IgD-negative memory B cell (primary cell): ENCODE measurements around the gene ATF6. TPM values are rescaled to one million over a fixed set of nuclear protein-coding genes. Genes with fewer than 3 reads are reported as not detected.
"Not testable (repeated sequence)": the region's sequence is repeated elsewhere in the genome, so short reads cannot be mapped to it uniquely, and the experiment has no call there.

Source experiments
- H3K27ac Mint-ChIP-seq, 3 donors: one replicate each; pipeline ENCODE4 v1.8.0; 2020 to 2022; ENCODE audit warnings: mild to moderate bottlenecking in 3 of 3, mixed read lengths in 3 of 3, moderate library complexity in 1 of 3
- H3K27me3 Mint-ChIP-seq: one replicate; pipeline ENCODE4 v1.8.0; 2021; ENCODE audit warnings: mixed read lengths
- H3K36me3 Mint-ChIP-seq: one replicate; pipeline ENCODE4 v1.8.0; 2020; ENCODE audit warnings: mild to moderate bottlenecking, mixed read lengths
- H3K4me1 Mint-ChIP-seq, 3 donors: one replicate each; pipeline ENCODE4 v1.8.0; 2020 to 2022; ENCODE audit warnings: mixed read lengths in 3 of 3, mild to moderate bottlenecking in 1 of 3
- H3K4me3 Mint-ChIP-seq, 4 donors: one replicate each; pipeline ENCODE4 v1.8.0; 2020 to 2022; ENCODE audit warnings: mild to moderate bottlenecking in 4 of 4, mixed read lengths in 4 of 4, moderate library complexity in 3 of 4
- H3K9me3 Mint-ChIP-seq, 3 donors: one replicate each; pipeline ENCODE4 v1.8.0; 2020 to 2021; ENCODE audit warnings: mixed read lengths in 3 of 3, mild to moderate bottlenecking in 1 of 3
- polyA plus RNA-seq: library from polyadenylated mRNA; unstranded; fragments of 300-500 nt; fragmentation: Illumina TruSeq; gene quantifications from one replicate; pipeline ENCODE4 v1.2.3, GENCODE V29; 2021

The ATF6 gene
- polyA plus RNA-seq, 1 donor from 2014 or later, result 14.3 TPM

GRCh38 chr1:161749509-161750407 lies 16.4 kb upstream of the ATF6 start, which contains the start of gene DUSP12:
Gene DUSP12, plus strand, starts transcription at chr1:161749786. Its CDS starts 16 bp downstream, at chr1:161749802.
- Mint-ChIP-seq H3K4me1 (peaks cover 16 to 24% (median 22%) of the 10 kb centered on the region in 3 donors), H3K27ac (peak within 1 kb of the TSS; percentile 69 to 96 (median 95)), H3K4me3 (peak within 1 kb of the TSS; percentile 95 to 100 (median 98)), H3K9me3 (peaks cover 0 to 1% (median 0%) of the 10 kb centered on the region in 3 donors), H3K36me3 (peaks cover 8% of the 10 kb centered on the region), H3K27me3 (no peaks in the 10 kb centered on the region)

- Mint-ChIP-seq H3K4me1 (peaks cover 22 to 25% (median 23%) of the 10 kb centered on the region in 3 donors), H3K27ac (peak overlapping the region; percentile 39 to 87 (median 46)), H3K36me3 (no peaks in the 10 kb centered on the region), H3K4me3 (peak overlapping the region; percentile 65 to 89 (median 86)), H3K27me3 (no peaks in the 10 kb centered on the region), H3K9me3 (no peaks in the 10 kb centered on the region)
Measured at GRCh38 chr1:161763522-161764098, 2.5 kb upstream of the ATF6 start.

GRCh38 chr1:161768461-161768860 lies 2.3 kb downstream of the ATF6 start:
- H3K9me3 Mint-ChIP-seq, result no peaks in the 10 kb centered on the region
- peak overlapping the region in 3 of 4 donors; percentile 49 to 98 (median 71) for H3K4me3 Mint-ChIP-seq
- H3K4me1 Mint-ChIP-seq, result peaks cover 24 to 29% (median 27%) of the 10 kb centered on the region in 3 donors
- H3K36me3 Mint-ChIP-seq, result peaks cover 2% of the 10 kb centered on the region
- peak overlapping the region in 1 of 3 donors; percentile 5 for H3K27ac Mint-ChIP-seq
- no peaks in the 10 kb centered on the region for H3K27me3 Mint-ChIP-seq

- Mint-ChIP-seq H3K27ac (no peak overlapping the region), H3K36me3 (peaks cover 4% of the 10 kb centered on the region), H3K9me3 (no peaks in the 10 kb centered on the region), H3K4me1 (peaks cover 20 to 28% (median 23%) of the 10 kb centered on the region in 3 donors), H3K27me3 (no peaks in the 10 kb centered on the region), H3K4me3 (no peak overlapping the region)
Measured at GRCh38 chr1:161768986-161769672, 3.0 kb downstream of the ATF6 start.

GRCh38 chr1:161769673-161770045 lies 3.5 kb downstream of the ATF6 start:
- Mint-ChIP-seq H3K4me1 (peaks cover 20 to 28% (median 24%) of the 10 kb centered on the region in 3 donors), H3K4me3 (peak overlapping the region in 3 of 4 donors; percentile 13 to 52 (median 52)), H3K27ac (peak overlapping the region in 1 of 3 donors; percentile 25)
- not testable (repeated sequence) for H3K27me3 Mint-ChIP-seq, H3K36me3 Mint-ChIP-seq, H3K9me3 Mint-ChIP-seq

- no peaks in the 10 kb centered on the region for H3K27me3 Mint-ChIP-seq
- H3K27ac Mint-ChIP-seq, result peak overlapping the region in 1 of 3 donors; percentile 25
- peaks cover 4% of the 10 kb centered on the region for H3K36me3 Mint-ChIP-seq
- no peaks in the 10 kb centered on the region for H3K9me3 Mint-ChIP-seq
- peaks cover 20 to 28% (median 24%) of the 10 kb centered on the region in 3 donors for H3K4me1 Mint-ChIP-seq
- peak overlapping the region in 1 of 4 donors; percentile 13 for H3K4me3 Mint-ChIP-seq
Measured at GRCh38 chr1:161770250-161770649, 4.1 kb downstream of the ATF6 start.

- Mint-ChIP-seq H3K27ac (no peak overlapping the region), H3K9me3 (no peaks in the 10 kb centered on the region), H3K36me3 (peaks cover 4% of the 10 kb centered on the region), H3K4me1 (peaks cover 17 to 28% (median 24%) of the 10 kb centered on the region in 3 donors), H3K4me3 (no peak overlapping the region), H3K27me3 (no peaks in the 10 kb centered on the region)
Measured at GRCh38 chr1:161771161-161771560, 5.0 kb downstream of the ATF6 start.

GRCh38 chr1:161771973-161772372 lies 5.9 kb downstream of the ATF6 start:
- no peaks in the 10 kb centered on the region for H3K9me3 Mint-ChIP-seq
- no peak overlapping the region for H3K27ac Mint-ChIP-seq
- no peak overlapping the region for H3K4me3 Mint-ChIP-seq
- peaks cover 4% of the 10 kb centered on the region for H3K36me3 Mint-ChIP-seq
- no peaks in the 10 kb centered on the region for H3K27me3 Mint-ChIP-seq
- peaks cover 9 to 25% (median 19%) of the 10 kb centered on the region in 3 donors for H3K4me1 Mint-ChIP-seq

- H3K36me3 Mint-ChIP-seq, result peaks cover 4% of the 10 kb centered on the region
- no peaks in the 10 kb centered on the region for H3K27me3 Mint-ChIP-seq
- no peak overlapping the region for H3K27ac Mint-ChIP-seq
- H3K4me1 Mint-ChIP-seq, result peaks cover 5 to 23% (median 16%) of the 10 kb centered on the region in 3 donors
- H3K4me3 Mint-ChIP-seq, result no peak overlapping the region
- no peaks in the 10 kb centered on the region for H3K9me3 Mint-ChIP-seq
Measured at GRCh38 chr1:161772397-161772796, 6.3 kb downstream of the ATF6 start.

- no peaks in the 10 kb centered on the region for H3K9me3 Mint-ChIP-seq
- no peak overlapping the region for H3K27ac Mint-ChIP-seq
- H3K36me3 Mint-ChIP-seq, result peaks cover 4% of the 10 kb centered on the region
- H3K4me3 Mint-ChIP-seq, result no peak overlapping the region
- H3K27me3 Mint-ChIP-seq, result no peaks in the 10 kb centered on the region
- peaks cover 10 to 14% (median 13%) of the 10 kb centered on the region in 3 donors for H3K4me1 Mint-ChIP-seq
Measured at GRCh38 chr1:161773791-161774190, 7.7 kb downstream of the ATF6 start.

- no peaks in the 10 kb centered on the region for H3K9me3 Mint-ChIP-seq
- peak overlapping the region in 1 of 3 donors; percentile 27 for H3K27ac Mint-ChIP-seq
Measured at GRCh38 chr1:161777261-161777660, 11.1 kb downstream of the ATF6 start.

GRCh38 chr1:161778522-161778921 lies 12.4 kb downstream of the ATF6 start:
- H3K9me3 Mint-ChIP-seq, result no peaks in the 10 kb centered on the region

More at GRCh38 chr1:161777261-161777660, 11.1 kb downstream of the ATF6 start:
- Mint-ChIP-seq H3K4me3 (no peak overlapping the region), H3K4me1 (peaks cover 10 to 17% (median 14%) of the 10 kb centered on the region in 3 donors), H3K27me3 (no peaks in the 10 kb centered on the region), H3K36me3 (peaks cover 5% of the 10 kb centered on the region)

GRCh38 chr1:161779393-161779792 lies 13.3 kb downstream of the ATF6 start:
- Mint-ChIP-seq H3K9me3 (no peaks in the 10 kb centered on the region), H3K4me1 (peaks cover 10 to 14% (median 12%) of the 10 kb centered on the region in 3 donors), H3K36me3 (peaks cover 6% of the 10 kb centered on the region), H3K4me3 (peak overlapping the region in 1 of 4 donors; percentile 73), H3K27ac (no peak overlapping the region), H3K27me3 (no peaks in the 10 kb centered on the region)

More at GRCh38 chr1:161778522-161778921, 12.4 kb downstream of the ATF6 start:
- peaks cover 10 to 19% (median 14%) of the 10 kb centered on the region in 3 donors for H3K4me1 Mint-ChIP-seq
- H3K27ac Mint-ChIP-seq, result peak overlapping the region in 2 of 3 donors; percentile 29 to 69
- H3K27me3 Mint-ChIP-seq, result no peaks in the 10 kb centered on the region
- H3K36me3 Mint-ChIP-seq, result peaks cover 8% of the 10 kb centered on the region
- H3K4me3 Mint-ChIP-seq, result peak overlapping the region in 2 of 4 donors; percentile 34 to 75

GRCh38 chr1:161781995-161782394 lies 15.9 kb downstream of the ATF6 start:
- Mint-ChIP-seq H3K27ac (peak overlapping the region in 1 of 3 donors; percentile 48), H3K4me1 (peaks cover 12 to 14% (median 13%) of the 10 kb centered on the region in 3 donors), H3K27me3 (no peaks in the 10 kb centered on the region), H3K4me3 (no peak overlapping the region), H3K9me3 (no peaks in the 10 kb centered on the region), H3K36me3 (peaks cover 6% of the 10 kb centered on the region)
